Spleen (tissue), 7 donors: ENCODE results near the gene GAL3ST1.

Experiments
- CTCF ChIP-seq, 11 experiments: fragments of 200-600 bp in 7 of 11; fragments of 450-650 bp in 4 of 11; sonication (generic) in 4 of 11; IDR thresholded peaks in 8 of 11; conservative IDR thresholded peaks in 3 of 11; 1 replicate in 7 of 11; 2 replicates in 4 of 11; pipeline versions ENCODE4 v1.4.0 to v1.8.0; 2016 to 2021; ENCODE audit warnings: antibody characterized with exemption in 11 of 11, inconsistent platforms in 4 of 11, mild to moderate bottlenecking in 1 of 11
- POLR2AphosphoS5 ChIP-seq, 3 donors: sonication (generic); formaldehyde crosslinking; IDR thresholded peaks; one replicate each; pipeline ENCODE4 v1.5.1; 2017; ENCODE audit warnings: antibody characterized with exemption in 3 of 3
- donor health status: DM: no; HTN: no; CAD: no; lungs with moderate emphysema.
- donor health status: DM: no; HTN: no; CAD: no.
- donor health status: DM: no; HTN: no; CAD: no.

- no peak for TF ChIP-seq CTCF (IDR thresholded peaks at IDR 0.05 in 8 of 11, conservative IDR thresholded peaks at IDR 0.05 in 3 of 11)
- no peak for TF ChIP-seq POLR2AphosphoS5 (IDR thresholded peaks at IDR 0.05)
Observed at GRCh38 chr22:30566125-30566524, 8.3 kb downstream of the GAL3ST1 start.
